Breast epithelium (tissue), 3 donors: ENCODE results near the gene PCNX2.

Experiments
- CTCF ChIP-seq, 3 donors: fragments of 450-650 bp; IDR thresholded peaks; one replicate each; pipeline ENCODE4 v1.5.1; 2016 to 2017; ENCODE audit warnings: antibody characterized with exemption in 3 of 3, mild to moderate bottlenecking in 3 of 3, moderate library complexity in 3 of 3
- POLR2A ChIP-seq: fragments of 450-650 bp; IDR thresholded peaks from one replicate; pipeline ENCODE4 v1.6.1; 2016; ENCODE audit warnings: antibody characterized with exemption, mild to moderate bottlenecking, moderate library complexity

DNA sequence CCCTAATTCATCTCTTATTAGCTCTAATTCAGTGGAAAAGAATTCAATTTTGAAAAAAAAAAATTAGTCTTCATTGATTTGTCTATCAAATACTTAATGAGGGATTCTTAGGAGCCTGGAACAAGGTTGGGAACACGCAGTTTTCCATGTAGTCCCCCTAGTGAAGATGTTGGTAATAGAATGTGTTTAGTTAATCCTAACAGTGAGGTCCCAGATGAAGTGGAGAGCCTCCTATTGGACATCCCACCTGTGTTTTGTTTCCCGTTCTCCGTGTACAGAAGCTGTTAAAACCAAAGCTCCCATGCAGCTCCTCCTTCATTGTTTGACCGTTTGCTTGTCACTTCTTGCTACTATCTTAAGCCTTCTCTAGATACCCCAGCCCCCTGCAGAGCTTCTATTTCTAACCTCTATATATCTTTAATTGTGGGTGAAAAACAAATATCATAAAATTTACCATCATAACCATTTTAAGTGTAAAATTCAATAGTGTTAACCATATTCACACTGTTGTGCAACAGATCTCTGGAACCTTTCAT is 67.5 kb downstream of the PCNX2 start:
- TF ChIP-seq POLR2A = no peak
- TF ChIP-seq CTCF (IDR thresholded peaks at IDR 0.05) = no peak
